A673 (cell line): ENCODE results near the gene PLA2G15.

ENCODE experiments used
- EZH2 ChIP-seq: fragments of 200-600 bp; sonication (generic); IDR thresholded peaks from 2 replicates; pipeline ENCODE4 v1.6.1; 2017; ENCODE audit warnings: borderline replicate concordance, low read depth, mild to moderate bottlenecking, mixed read lengths, antibody characterized with exemption, low read length; ENCODE audit not compliant: poor library complexity, severe bottlenecking
- TF ChIP-seq, protein P1 (sequence below): fragments of 300-800, 200-600 bp; sonication (generic); conservative IDR thresholded peaks from 2 replicates; pipeline ENCODE4 v1.5.1; 2017; ENCODE audit warnings: low read depth, mild to moderate bottlenecking, antibody characterized with exemption, low read length, moderate library complexity, mixed read lengths

- no peak for TF ChIP-seq EZH2
- TF ChIP-seq, protein P1, sequence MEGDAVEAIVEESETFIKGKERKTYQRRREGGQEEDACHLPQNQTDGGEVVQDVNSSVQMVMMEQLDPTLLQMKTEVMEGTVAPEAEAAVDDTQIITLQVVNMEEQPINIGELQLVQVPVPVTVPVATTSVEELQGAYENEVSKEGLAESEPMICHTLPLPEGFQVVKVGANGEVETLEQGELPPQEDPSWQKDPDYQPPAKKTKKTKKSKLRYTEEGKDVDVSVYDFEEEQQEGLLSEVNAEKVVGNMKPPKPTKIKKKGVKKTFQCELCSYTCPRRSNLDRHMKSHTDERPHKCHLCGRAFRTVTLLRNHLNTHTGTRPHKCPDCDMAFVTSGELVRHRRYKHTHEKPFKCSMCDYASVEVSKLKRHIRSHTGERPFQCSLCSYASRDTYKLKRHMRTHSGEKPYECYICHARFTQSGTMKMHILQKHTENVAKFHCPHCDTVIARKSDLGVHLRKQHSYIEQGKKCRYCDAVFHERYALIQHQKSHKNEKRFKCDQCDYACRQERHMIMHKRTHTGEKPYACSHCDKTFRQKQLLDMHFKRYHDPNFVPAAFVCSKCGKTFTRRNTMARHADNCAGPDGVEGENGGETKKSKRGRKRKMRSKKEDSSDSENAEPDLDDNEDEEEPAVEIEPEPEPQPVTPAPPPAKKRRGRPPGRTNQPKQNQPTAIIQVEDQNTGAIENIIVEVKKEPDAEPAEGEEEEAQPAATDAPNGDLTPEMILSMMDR: no peak
Observed at GRCh38 chr16:68283346-68283745, 38.2 kb downstream of the PLA2G15 start.
